Upper lobe of left lung (tissue), 4 donors: Measurements from ENCODE around the gene AOAH.

Source experiments
- CTCF ChIP-seq, 6 experiments: fragments of 450-650 bp in 4 of 6; fragments of 200-600 bp in 2 of 6; sonication (generic) in 2 of 6; IDR thresholded peaks; one replicate each; pipeline ENCODE4 v1.5.1; 2016 to 2019; ENCODE audit warnings: antibody characterized with exemption in 6 of 6
- EP300 ChIP-seq, 4 donors: sonication (generic); formaldehyde crosslinking; IDR thresholded peaks; one replicate each; pipeline ENCODE4 v1.5.1; 2017; ENCODE audit warnings: antibody characterized with exemption in 4 of 4, control low read depth in 2 of 4
- POLR2AphosphoS5 ChIP-seq, 2 donors: sonication (generic); formaldehyde crosslinking; IDR thresholded peaks; one replicate each; pipeline ENCODE4 v1.5.1; 2017; ENCODE audit warnings: antibody characterized with exemption in 2 of 2

- TF ChIP-seq EP300 (IDR thresholded peaks at IDR 0.05): no peak
- no peak for TF ChIP-seq POLR2AphosphoS5 (IDR thresholded peaks at IDR 0.05)
- no peak for TF ChIP-seq CTCF (IDR thresholded peaks at IDR 0.05)
Measured at GRCh38 chr7:36755484-36755883, 31.2 kb upstream of the AOAH start.
